Endothelial cell of umbilical vein (primary cell): Measurements from ENCODE around the gene HAT1. TPM values are rescaled to one million over a fixed set of nuclear protein-coding genes. Genes with fewer than 3 reads are reported as not detected.

ENCODE experiments used
- BruUV-seq: library from RNA; stranded (reverse); fragments of 400-500 nt; replicated peaks from 2 replicates; lab custom pipeline; 2021; lab: Mats Ljungman, UMichigan
- CTCF ChIA-PET: fragments of 300-600, 350-600 bp; sonication (Branson Sonifier 250); formaldehyde crosslinking; loops from one replicate; lab custom pipeline; 2021; ENCODE audit warnings: antibody characterized with exemption, inconsistent platforms; lab: Charles Lee
- POLR2A ChIA-PET: fragments of 300-600, 350-600 bp; sonication (Branson Sonifier 250); formaldehyde crosslinking; loops from one replicate; lab custom pipeline; 2021; ENCODE audit warnings: antibody characterized with exemption, inconsistent platforms; lab: Charles Lee
- DNase-seq: peaks from one replicate; pipeline ENCODE4 v3.0.0-alpha.2; 2011; ENCODE audit warnings: low read depth, low spot score
- FAIRE-seq: peaks from 2 replicates; lab custom pipeline; 2011; peaks lifted over from hg19 to GRCh38; lab: Jason Lieb, UNC
- H2AFZ ChIP-seq: 2 replicates; pipeline ENCODE4 v1.6.0; 2012; ENCODE audit warnings: low read depth, low read length, control low read depth, inconsistent platforms
- H3K27ac ChIP-seq: 2 replicates; pipeline ENCODE4 v1.5.1; 2011; ENCODE audit warnings: low read depth, mild to moderate bottlenecking, control low read depth, low read length, moderate library complexity; ENCODE audit not compliant: insufficient read depth
- H3K27me3 ChIP-seq, 2 experiments: 2 replicates each; pipeline versions ENCODE4 v1.6.0 to v1.6.1; 2011; ENCODE audit warnings: low read length in 2 of 2, mixed read lengths in 1 of 2; ENCODE audit not compliant: control insufficient read depth in 2 of 2, insufficient read depth in 2 of 2
- H3K36me3 ChIP-seq, 2 experiments: 2 replicates in 1 of 2; 3 replicates in 1 of 2; pipeline ENCODE4 v1.5.1; 2011; ENCODE audit warnings: low read length in 2 of 2, mild to moderate bottlenecking in 1 of 2, moderate library complexity in 1 of 2; ENCODE audit not compliant: control insufficient read depth in 2 of 2, insufficient read depth in 2 of 2; ENCODE audit errors: extremely low read depth in 1 of 2
- H3K4me1 ChIP-seq: 3 replicates; pipeline ENCODE4 v1.5.1; 2011; ENCODE audit warnings: mild to moderate bottlenecking, low read length; ENCODE audit not compliant: control insufficient read depth, insufficient read depth; ENCODE audit errors: extremely low read depth
- H3K4me2 ChIP-seq: 2 replicates; pipeline ENCODE4 v1.6.1; 2011; ENCODE audit warnings: low read length, control low read depth, mixed read lengths; ENCODE audit not compliant: insufficient read depth
- H3K4me3 ChIP-seq, 3 experiments: fragments of 200-600 bp in 1 of 3; sonication (generic), shearing (Covaris generic) in 1 of 3; replicated peaks in 1 of 3; 2 replicates each; pipeline ENCODE4 v1.5.1; 2011 to 2016; ENCODE audit warnings: control low read depth in 3 of 3, low read length in 3 of 3, mild to moderate bottlenecking in 2 of 3, inconsistent platforms in 1 of 3, low read depth in 1 of 3, moderate library complexity in 1 of 3; ENCODE audit not compliant: insufficient read depth in 1 of 3
- H3K79me2 ChIP-seq: 2 replicates; pipeline ENCODE4 v1.6.0; 2012; ENCODE audit warnings: low read length, inconsistent platforms; ENCODE audit not compliant: control insufficient read depth, insufficient read depth
- H3K9ac ChIP-seq: replicated peaks from 2 replicates; pipeline ENCODE3; 2011; ENCODE audit warnings: low read length, control low read depth; ENCODE audit not compliant: insufficient read depth; ENCODE audit errors: extremely low read depth
- H3K9me1 ChIP-seq: replicated peaks from 3 replicates; pipeline ENCODE4 v1.6.0; 2011; ENCODE audit warnings: mild to moderate bottlenecking, low read length; ENCODE audit not compliant: control insufficient read depth, insufficient read depth; ENCODE audit errors: extremely low read depth
- H3K9me3 ChIP-seq: replicated peaks from 2 replicates; pipeline ENCODE4 v1.5.1; 2012; ENCODE audit warnings: low read length, inconsistent platforms; ENCODE audit not compliant: control insufficient read depth, insufficient read depth
- H4K20me1 ChIP-seq: replicated peaks from 2 replicates; pipeline ENCODE3; 2011; ENCODE audit warnings: mild to moderate bottlenecking, low read length; ENCODE audit not compliant: control insufficient read depth, insufficient read depth; ENCODE audit errors: extremely low read depth
- EZH2 ChIP-seq: IDR thresholded peaks from 2 replicates; pipeline ENCODE4 v1.6.1; 2012; ENCODE audit warnings: borderline replicate concordance, low read depth, mild to moderate bottlenecking, moderate library complexity, low read length, inconsistent platforms; ENCODE audit not compliant: severe bottlenecking
- FOS ChIP-seq: IDR thresholded peaks from 2 replicates; pipeline ENCODE4 v1.6.1; 2011; ENCODE audit warnings: mild to moderate bottlenecking, low read length, moderate library complexity, borderline replicate concordance; ENCODE audit not compliant: insufficient read depth
- GATA2 ChIP-seq: IDR thresholded peaks from 2 replicates; pipeline ENCODE4 v1.7.0; 2011; ENCODE audit warnings: low read depth, mild to moderate bottlenecking, moderate library complexity, mixed read lengths, low read length; ENCODE audit not compliant: insufficient read length, insufficient read depth
- JUN ChIP-seq: IDR thresholded peaks from 2 replicates; pipeline ENCODE4 v1.6.1; 2011; ENCODE audit warnings: borderline replicate concordance, low read depth; ENCODE audit not compliant: insufficient read length, insufficient read depth
- MYC ChIP-seq: IDR thresholded peaks from one replicate; pipeline ENCODE4 v1.6.1; 2011; ENCODE audit warnings: mild to moderate bottlenecking, low read depth, low read length
- POLR2A ChIP-seq: IDR thresholded peaks from 2 replicates; pipeline ENCODE4 v1.6.1; 2012; ENCODE audit warnings: low read depth, mild to moderate bottlenecking, control low read depth, low read length
- POLR2AphosphoS5 ChIP-seq: IDR thresholded peaks from 2 replicates; pipeline ENCODE4 v1.6.1; 2012; ENCODE audit warnings: low read depth, mild to moderate bottlenecking, control low read depth, low read length, moderate library complexity; ENCODE audit not compliant: insufficient read depth
- dilution Hi-C: fragments of 300-500 bp; cut with MboI; formaldehyde crosslinking; loops from one replicate; pipeline ENCODE4 v1.15.0; 2019; ENCODE audit warnings: low sequenced_read_pairs; ENCODE audit not compliant: extremely low pct_ligation_motif_present
- intact Hi-C: fragments of 100-400 bp; cut with micrococcal nuclease; formaldehyde crosslinking; loops from one replicate; pipeline ENCODE4 v1.10.0; 2022
- polyA plus RNA-seq, 4 experiments: library from polyadenylated mRNA; depleted of rRNA in 3 of 4; stranded (reverse) in 3 of 4; unstranded in 1 of 4; fragments of >200 nt; gene quantifications; 2 replicates each; pipeline versions ENCODE4 v1.2.1 to v1.2.3, GENCODE V29; 2011 to 2012; ENCODE audit warnings: missing spikeins in 1 of 4
- total RNA-seq: library from RNA; stranded (reverse); gene quantifications from 2 replicates; pipeline ENCODE4 v1.2.3, GENCODE V29; 2021
- TF ChIP-seq, protein P1 (sequence below): IDR thresholded peaks from 2 replicates; pipeline ENCODE4 v1.6.1; 2011; ENCODE audit not compliant: insufficient read depth, insufficient read length
- TF ChIP-seq, protein P2 (sequence below), 2 donors: IDR thresholded peaks; 1 replicate in 1 of 2; 2 replicates in 1 of 2; pipeline ENCODE4 v1.5.1; 2011; ENCODE audit warnings: low read length in 2 of 2, mild to moderate bottlenecking in 2 of 2, moderate library complexity in 2 of 2, control low read depth in 1 of 2, inconsistent platforms in 1 of 2, low read depth in 1 of 2; ENCODE audit not compliant: insufficient read depth in 1 of 2; ENCODE audit errors: extremely low read depth in 1 of 2

Gene HAT1
- total and polyA plus RNA-seq, 2 donors (not counting 3 experiments of a cell fraction or from before 2014, with no cell fraction given): 27.4 to 50.3 TPM

DNA sequence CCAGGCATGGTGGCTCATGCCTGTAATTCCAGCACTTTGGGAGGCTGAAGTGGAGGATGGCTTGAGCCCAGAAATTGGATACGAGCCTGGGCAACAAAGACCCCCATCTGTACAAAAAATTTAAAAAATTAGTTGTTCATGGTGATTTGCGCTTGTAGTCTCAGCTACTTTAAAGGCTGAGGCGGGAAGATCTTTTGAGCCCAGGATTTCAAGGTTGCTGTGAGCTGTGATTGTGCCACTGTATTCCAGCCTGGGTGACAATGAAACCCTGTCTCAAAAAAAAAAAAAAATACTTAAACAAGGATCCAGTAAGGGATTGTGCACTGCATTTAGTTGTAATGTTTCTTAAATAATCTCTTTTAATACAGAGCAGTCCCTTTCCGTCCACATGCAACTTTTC lies 21.6 kb downstream of the HAT1 start:
- FAIRE-seq (no peak), DNase-seq (no peak)
- dilution Hi-C loops: no loop called here
- TF ChIP-seq POLR2AphosphoS5 (no peak), JUN (no peak), POLR2A (no peak), EZH2 (no peak), FOS (no peak)
- Histone ChIP-seq H3K27me3 (no peaks in the 10 kb centered on the region), H3K4me1 (no peaks in the 10 kb centered on the region), H3K79me2 (peaks cover 32% of the 10 kb centered on the region), H3K9ac (no peak overlapping the region), H3K27ac (no peak overlapping the region), H3K9me1 (no peaks in the 10 kb centered on the region), H3K36me3 (peaks cover 0 to 3% of the 10 kb centered on the region in 2 experiments), H3K4me2 (no peak overlapping the region), H3K9me3 (no peaks in the 10 kb centered on the region), H3K4me3 (no peak overlapping the region), H2AFZ (no peak overlapping the region), H4K20me1 (no peaks in the 10 kb centered on the region)
- intact Hi-C loops: no loop called here
- BruUV-seq: no TSS peak
- ChIA-PET CTCF (no interaction called here), POLR2A (no interaction called here)

DNA sequence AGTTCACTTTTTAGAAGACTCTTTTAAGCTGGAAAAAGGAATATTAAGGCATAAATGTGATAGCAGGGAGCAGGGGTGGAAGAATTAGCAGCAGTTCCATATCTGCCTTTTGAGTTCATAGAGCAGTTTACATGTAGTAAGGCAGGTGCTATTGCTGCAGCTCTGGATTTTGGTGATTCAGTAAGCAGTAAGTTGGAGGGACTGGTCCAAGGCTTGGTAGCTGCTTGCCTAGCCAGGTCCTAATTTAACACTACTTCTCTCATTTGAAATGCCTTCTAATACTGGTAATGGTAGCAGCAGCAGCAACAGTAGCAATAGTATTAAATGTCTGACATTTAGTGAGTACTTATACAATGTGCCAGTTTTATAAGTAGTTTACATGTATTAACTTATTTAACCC lies 30.0 kb downstream of the HAT1 start:
- intact Hi-C loops: no loop called here
- Histone ChIP-seq H3K9ac (no peak overlapping the region), H3K4me1 (no peaks in the 10 kb centered on the region), H3K4me2 (no peak overlapping the region), H4K20me1 (no peaks in the 10 kb centered on the region), H3K27ac (no peak overlapping the region), H3K79me2 (no peaks in the 10 kb centered on the region), H3K36me3 (no peaks in the 10 kb centered on the region), H3K27me3 (no peaks in the 10 kb centered on the region), H3K4me3 (no peak overlapping the region), H3K9me3 (no peaks in the 10 kb centered on the region), H2AFZ (no peak overlapping the region), H3K9me1 (no peaks in the 10 kb centered on the region)
- no TSS peak for BruUV-seq
- FAIRE-seq: no peak
- DNase-seq: no peak
- ChIA-PET CTCF (no interaction called here), POLR2A (no interaction called here)
- dilution Hi-C loops: no loop called here
- TF ChIP-seq, protein P1, sequence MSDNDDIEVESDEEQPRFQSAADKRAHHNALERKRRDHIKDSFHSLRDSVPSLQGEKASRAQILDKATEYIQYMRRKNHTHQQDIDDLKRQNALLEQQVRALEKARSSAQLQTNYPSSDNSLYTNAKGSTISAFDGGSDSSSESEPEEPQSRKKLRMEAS: no peak
- TF ChIP-seq, protein P2, sequence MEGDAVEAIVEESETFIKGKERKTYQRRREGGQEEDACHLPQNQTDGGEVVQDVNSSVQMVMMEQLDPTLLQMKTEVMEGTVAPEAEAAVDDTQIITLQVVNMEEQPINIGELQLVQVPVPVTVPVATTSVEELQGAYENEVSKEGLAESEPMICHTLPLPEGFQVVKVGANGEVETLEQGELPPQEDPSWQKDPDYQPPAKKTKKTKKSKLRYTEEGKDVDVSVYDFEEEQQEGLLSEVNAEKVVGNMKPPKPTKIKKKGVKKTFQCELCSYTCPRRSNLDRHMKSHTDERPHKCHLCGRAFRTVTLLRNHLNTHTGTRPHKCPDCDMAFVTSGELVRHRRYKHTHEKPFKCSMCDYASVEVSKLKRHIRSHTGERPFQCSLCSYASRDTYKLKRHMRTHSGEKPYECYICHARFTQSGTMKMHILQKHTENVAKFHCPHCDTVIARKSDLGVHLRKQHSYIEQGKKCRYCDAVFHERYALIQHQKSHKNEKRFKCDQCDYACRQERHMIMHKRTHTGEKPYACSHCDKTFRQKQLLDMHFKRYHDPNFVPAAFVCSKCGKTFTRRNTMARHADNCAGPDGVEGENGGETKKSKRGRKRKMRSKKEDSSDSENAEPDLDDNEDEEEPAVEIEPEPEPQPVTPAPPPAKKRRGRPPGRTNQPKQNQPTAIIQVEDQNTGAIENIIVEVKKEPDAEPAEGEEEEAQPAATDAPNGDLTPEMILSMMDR (IDR thresholded peaks at IDR 0.05; ENCODE audit: extremely low read depth in 1 of 2, insufficient read depth in 1 of 2, low read depth in 1 of 2, low read length in 2 of 2): no peak
- TF ChIP-seq FOS (no peak), EZH2 (no peak), JUN (no peak), MYC (no peak), POLR2AphosphoS5 (no peak), GATA2 (no peak), POLR2A (no peak)
